HG02571 (cell line): Measurements from ENCODE around the gene MB.
"Not testable (repeated sequence)": the region's sequence is repeated elsewhere in the genome, so short reads cannot be mapped to it uniquely, and the experiment has no call there.

Source experiments
- ATAC-seq: cut with Tn5 transposase; IDR thresholded peaks from one replicate; pipeline ENCODE4 v1.9.1; 2021; ENCODE audit warnings: mild to moderate bottlenecking, moderate library complexity; ENCODE audit not compliant: unreplicated experiment

Gene MB

GRCh38 chr22:35617137-35617755 is at the start of gene MB:
Gene MB (minus strand): TSS chr22:35617329. CDS start chr22:35617257, 72 bp downstream.
- ATAC-seq, result no peak

DNA sequence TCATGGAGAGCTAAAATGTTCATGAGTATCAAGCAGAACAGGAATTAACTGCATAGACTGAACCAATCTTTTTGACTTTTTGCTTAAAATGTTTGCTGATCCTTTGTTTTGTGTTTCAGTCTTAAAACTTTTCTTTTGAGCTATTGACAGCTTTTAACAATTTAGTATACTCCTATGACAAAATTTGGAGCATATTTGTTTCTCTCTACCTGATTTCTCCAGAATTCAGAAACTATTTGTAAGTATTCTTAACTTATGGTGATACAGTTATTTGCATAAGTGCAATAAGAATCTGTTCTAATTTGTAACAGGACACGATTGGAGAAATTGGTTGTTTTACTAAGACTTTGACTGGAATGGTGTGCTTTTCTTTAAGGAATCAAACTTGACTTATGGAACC is 49.6 kb upstream of the MB start:
- ATAC-seq, result not testable (repeated sequence)

- ATAC-seq, result no peak
Observed at GRCh38 chr22:35664955-35665587, 47.9 kb upstream of the MB start.

GRCh38 chr22:35663371-35663770 is 46.2 kb upstream of the MB start:
- ATAC-seq, result no peak

DNA sequence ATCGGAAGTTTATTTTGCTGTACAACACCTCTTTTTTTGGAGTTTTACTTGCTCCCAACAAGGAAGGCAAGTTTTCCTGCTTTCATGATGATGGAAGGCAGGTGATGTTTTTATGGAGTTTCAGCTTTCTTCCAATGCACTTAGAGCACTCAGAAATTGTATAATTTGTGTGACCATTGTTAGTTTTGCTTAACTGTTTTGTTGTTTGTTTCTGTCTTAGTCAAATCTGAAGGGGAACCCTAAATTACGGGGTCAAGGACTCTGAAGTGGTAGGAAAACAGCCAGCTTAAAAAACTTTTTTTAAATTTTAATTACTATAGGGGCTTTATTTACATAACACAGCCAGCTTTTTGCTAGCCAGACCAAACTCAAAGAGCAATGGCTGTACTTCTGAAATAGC is 45.8 kb upstream of the MB start:
- no peak for ATAC-seq

DNA sequence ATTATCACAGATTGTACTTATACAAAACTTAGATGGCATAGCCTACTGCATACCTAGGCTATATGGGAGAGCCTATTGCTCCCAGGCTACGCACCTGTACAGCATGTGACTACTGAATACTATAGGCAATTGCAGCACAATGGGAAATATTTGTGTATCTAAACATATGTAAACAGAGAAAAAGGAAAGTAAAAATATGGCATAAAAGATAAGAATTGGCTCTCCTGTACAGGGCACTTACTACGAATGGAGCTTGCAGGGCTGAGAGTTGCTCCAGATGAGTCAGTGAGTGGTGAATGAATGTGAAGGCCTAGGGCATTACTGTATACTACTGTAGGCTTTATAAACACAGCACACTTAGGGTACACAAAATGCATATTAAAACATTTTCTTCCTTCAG is 44.3 kb upstream of the MB start:
- no peak for ATAC-seq

DNA sequence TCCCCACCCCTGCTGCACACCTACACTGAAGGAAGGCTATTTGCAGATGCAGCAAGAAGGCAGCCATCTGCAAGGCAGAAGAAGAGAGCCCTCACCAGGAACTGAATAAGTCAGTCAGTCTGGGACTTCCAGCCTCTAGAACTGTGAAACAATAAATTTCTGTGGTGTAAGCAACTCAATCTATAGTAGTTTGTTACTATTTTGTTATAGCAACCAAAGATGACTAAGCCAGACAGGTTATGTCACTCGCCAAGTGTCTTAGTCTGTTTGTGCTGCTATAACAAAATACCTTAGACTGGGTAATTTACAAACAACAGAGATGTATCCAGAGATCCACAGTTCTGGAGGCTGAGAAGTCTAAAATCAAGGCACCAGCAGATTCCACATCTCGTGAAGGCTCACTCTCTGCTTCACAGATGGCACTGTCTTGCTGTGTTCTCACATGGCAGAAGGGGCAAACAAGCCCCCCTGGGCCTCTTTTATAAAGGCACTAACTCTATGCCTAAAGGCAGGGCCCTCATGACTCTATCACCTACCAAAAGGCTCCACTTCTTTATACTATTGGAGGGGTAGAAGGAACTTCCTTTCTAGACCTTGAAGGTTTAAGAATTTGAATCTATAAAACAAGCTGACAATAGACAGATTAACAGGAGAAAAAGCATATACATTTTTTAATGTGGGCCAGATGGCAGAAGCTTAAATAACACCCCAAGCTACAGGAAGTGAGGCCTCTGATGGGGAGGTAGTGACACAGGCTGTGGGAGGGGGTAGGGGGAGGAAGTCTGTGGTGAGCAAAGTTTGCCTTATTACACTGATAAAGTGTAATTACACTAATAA is 43.4 kb upstream of the MB start:
- ATAC-seq, result no peak

GRCh38 chr22:35657571-35658312 is 40.6 kb upstream of the MB start:
- ATAC-seq, result no peak

GRCh38 chr22:35656284-35656752 is 39.2 kb upstream of the MB start:
- no peak for ATAC-seq

DNA sequence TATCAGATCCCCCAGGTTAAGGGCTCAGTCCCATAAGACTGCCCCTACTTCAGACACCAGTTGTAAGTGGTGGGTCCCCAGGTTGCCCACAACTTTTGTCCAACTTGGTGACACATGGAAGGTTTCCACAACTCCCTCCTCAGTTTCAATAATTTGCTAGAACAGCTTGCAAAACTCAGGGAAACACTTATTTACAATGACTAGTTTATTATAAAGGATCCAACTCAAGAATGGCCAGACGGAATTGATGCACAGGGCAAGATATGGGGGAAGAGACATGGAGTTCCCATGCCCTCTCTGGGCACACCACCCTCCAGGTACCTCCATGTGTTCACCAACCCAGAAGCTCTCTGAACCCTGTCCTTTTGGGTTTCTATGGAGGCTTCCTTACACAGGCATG is 36.7 kb upstream of the MB start:
- ATAC-seq, result no peak

DNA sequence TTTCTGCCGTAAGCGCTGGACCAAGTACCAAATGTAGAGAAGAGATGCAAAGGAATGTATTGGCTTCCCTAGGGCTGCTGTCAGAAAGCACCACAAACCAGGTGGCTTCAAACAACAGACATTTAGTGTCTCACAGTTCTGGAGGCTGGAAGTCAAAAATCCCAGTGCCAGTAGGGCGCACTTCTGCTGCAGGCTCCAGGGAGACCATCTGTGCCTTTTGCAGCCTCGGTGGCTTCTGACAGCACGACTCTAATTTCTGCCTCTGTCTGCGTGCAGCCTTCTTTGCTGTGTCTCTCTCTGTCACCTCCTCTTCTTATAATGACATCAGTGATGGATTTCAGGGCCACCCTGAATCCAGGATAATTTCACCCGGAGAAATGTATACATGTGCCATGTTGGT is 34.0 kb upstream of the MB start:
- ATAC-seq, result no peak

GRCh38 chr22:35649636-35650250 is 32.6 kb upstream of the MB start:
- ATAC-seq, result no peak

- ATAC-seq, result no peak
Observed at GRCh38 chr22:35649026-35649553, 32.0 kb upstream of the MB start.

GRCh38 chr22:35648066-35649025 is 31.2 kb upstream of the MB start, which contains the start of gene APOL6:
Gene APOL6 (plus strand): TSS chr22:35648446. CDS start chr22:35656426, 7,980 bp downstream.
- ATAC-seq, result no peak

DNA sequence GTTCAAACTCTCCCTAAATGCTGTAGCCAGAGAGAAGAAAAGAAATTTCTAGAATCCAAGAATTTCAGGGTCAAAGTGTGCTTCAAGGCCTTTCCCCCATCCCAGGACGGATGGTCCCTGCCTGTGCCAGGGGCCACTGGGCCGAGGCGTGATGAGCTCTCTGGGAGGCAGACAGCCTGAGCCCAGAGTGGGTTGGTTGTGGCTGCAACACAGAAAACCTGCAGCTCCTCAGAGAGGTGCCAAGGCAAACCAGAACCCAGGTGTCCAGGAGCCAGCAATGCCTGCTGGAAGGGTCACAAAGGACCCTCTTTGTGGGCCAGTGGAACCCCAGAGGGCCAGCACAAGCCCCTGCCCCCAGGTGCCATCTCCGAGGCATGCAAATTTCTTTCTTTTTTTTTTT is 28.5 kb upstream of the MB start:
- no peak for ATAC-seq

DNA sequence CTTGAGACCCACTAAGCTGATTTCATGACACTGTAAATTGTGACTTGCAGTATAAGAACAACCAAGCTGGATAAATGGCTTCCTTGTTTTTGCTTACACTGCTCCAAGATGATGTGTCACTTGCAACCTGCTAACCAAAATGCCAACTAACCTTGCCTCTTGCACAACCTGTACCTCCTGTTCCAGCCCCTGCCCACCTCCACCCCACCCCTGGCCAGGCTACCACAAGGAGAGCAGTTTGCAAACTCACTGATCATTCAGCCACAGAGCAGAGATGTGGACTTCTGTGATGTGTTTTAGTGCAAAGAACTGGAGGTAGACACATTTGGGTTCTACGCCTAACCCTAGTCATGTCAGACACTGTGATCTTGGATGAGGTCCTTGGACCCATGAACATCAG is 26.9 kb upstream of the MB start:
- ATAC-seq, result no peak

GRCh38 chr22:35642305-35642741 is 25.2 kb upstream of the MB start:
- ATAC-seq, result no peak

DNA sequence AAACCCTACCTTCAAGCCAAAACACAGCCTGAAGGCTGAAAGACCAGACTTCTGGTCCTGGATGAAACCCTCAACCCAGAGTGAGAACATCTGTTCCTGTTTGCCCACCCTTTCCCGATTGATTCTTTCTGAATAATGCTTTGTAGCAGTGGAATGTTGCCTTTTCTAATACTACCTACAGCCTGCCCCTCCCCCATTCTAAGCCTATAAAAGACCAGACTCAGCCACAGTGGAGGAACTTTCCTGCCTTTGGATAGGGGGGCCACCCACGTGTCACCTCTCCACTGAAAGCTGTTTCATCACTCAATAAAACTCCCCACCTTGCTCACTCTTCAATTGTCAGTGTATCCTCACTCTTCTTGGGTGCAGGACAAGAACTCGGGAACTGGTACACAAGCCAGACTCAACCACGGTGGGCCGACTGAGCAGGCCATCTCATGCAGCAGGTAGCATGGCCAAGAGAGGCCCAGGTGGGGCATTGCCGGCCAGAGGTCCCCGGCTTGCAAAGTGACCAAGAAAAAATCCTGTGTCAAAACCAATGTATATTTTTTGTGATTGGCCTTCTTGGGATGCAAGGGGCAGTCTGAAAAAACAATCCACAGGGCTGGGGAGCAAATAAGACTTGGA is 24.5 kb upstream of the MB start:
- ATAC-seq, result no peak

- ATAC-seq, result no peak
Observed at GRCh38 chr22:35638410-35638809, 21.3 kb upstream of the MB start.
